Neural cell (in vitro differentiated cells): ENCODE data around the gene SIMC1. TPM values are rescaled to one million over a fixed set of nuclear protein-coding genes. Genes with fewer than 3 reads are reported as not detected.
"Not testable (repeated sequence)": the region's sequence is repeated elsewhere in the genome, so short reads cannot be mapped to it uniquely, and the experiment has no call there.

Experiments
- H2AFZ ChIP-seq: fragments of 200-600, 300-800 bp; sonication (generic), shearing (Covaris generic); 2 replicates; pipeline ENCODE4 v1.6.0; 2014; ENCODE audit warnings: low read depth, mild to moderate bottlenecking, antibody characterized with exemption, low read length, moderate library complexity
- H3F3A ChIP-seq: fragments of 200-600 bp; shearing (Covaris generic); 2 replicates; pipeline ENCODE4 v1.6.1; 2016; ENCODE audit warnings: mild to moderate bottlenecking, moderate library complexity, mixed read lengths, antibody characterized with exemption, low read length; ENCODE audit not compliant: insufficient read depth, poor library complexity, severe bottlenecking
- H3K27ac ChIP-seq: fragments of 200-600, 300-800 bp; sonication (generic), shearing (Covaris generic); 2 replicates; pipeline ENCODE4 v1.5.1; 2014; ENCODE audit warnings: mild to moderate bottlenecking, low read length, moderate library complexity
- H3K27me3 ChIP-seq: fragments of 300-800, 200-600 bp; sonication (generic), shearing (Covaris generic); 2 replicates; pipeline ENCODE4 v1.6.0; 2014; ENCODE audit warnings: mild to moderate bottlenecking, low read depth, low read length, moderate library complexity; ENCODE audit not compliant: insufficient read depth
- H3K36me3 ChIP-seq: fragments of 300-800, 200-600 bp; sonication (generic), shearing (Covaris generic); 2 replicates; pipeline ENCODE4 v1.5.1; 2014; ENCODE audit warnings: mild to moderate bottlenecking, antibody characterized with exemption, low read length, moderate library complexity; ENCODE audit not compliant: insufficient read depth
- H3K4me2 ChIP-seq: fragments of 300-800, 200-600 bp; sonication (generic), shearing (Covaris generic); 2 replicates; pipeline ENCODE4 v1.6.0; 2014; ENCODE audit warnings: mild to moderate bottlenecking, low read length
- H3K4me3 ChIP-seq: fragments of 300-800, 200-600 bp; sonication (generic), shearing (Covaris generic); 2 replicates; pipeline ENCODE4 v1.5.1; 2014; ENCODE audit warnings: mild to moderate bottlenecking, low read length, moderate library complexity
- H3K79me2 ChIP-seq: fragments of 200-600 bp; shearing (Covaris generic); replicated peaks from 2 replicates; pipeline ENCODE4 v1.6.0; 2014; ENCODE audit warnings: mild to moderate bottlenecking, low read length, moderate library complexity; ENCODE audit not compliant: insufficient read depth
- H3K9ac ChIP-seq: fragments of 300-800, 200-600 bp; sonication (generic), shearing (Covaris generic); 2 replicates; pipeline ENCODE4 v1.6.1; 2016; ENCODE audit warnings: mild to moderate bottlenecking, low read length, mixed read lengths
- H3K9me2 ChIP-seq: fragments of 200-600 bp; shearing (Covaris generic); 2 replicates; pipeline ENCODE4 v1.6.1; 2016; ENCODE audit warnings: mild to moderate bottlenecking, low read length, mixed read lengths; ENCODE audit not compliant: insufficient read depth
- H3K9me3 ChIP-seq: fragments of 200-600, 300-800 bp; sonication (generic), shearing (Covaris generic); 2 replicates; pipeline ENCODE4 v1.6.1; 2016; ENCODE audit warnings: mild to moderate bottlenecking, mixed run types, low read length, moderate library complexity, mixed read lengths
- H4K20me1 ChIP-seq: fragments of 200-600 bp; shearing (Covaris generic); 2 replicates; pipeline ENCODE4 v1.6.1; 2016; ENCODE audit warnings: mild to moderate bottlenecking, mixed run types; ENCODE audit not compliant: insufficient read depth
- polyA plus RNA-seq: library from polyadenylated mRNA; depleted of rRNA; stranded (reverse); fragments of >200 nt; gene quantifications from 2 replicates; pipeline ENCODE4 v1.2.3, GENCODE V29; 2014

The SIMC1 gene
- polyA plus RNA-seq, 1 donor from 2014 or later: 20.7 TPM

DNA sequence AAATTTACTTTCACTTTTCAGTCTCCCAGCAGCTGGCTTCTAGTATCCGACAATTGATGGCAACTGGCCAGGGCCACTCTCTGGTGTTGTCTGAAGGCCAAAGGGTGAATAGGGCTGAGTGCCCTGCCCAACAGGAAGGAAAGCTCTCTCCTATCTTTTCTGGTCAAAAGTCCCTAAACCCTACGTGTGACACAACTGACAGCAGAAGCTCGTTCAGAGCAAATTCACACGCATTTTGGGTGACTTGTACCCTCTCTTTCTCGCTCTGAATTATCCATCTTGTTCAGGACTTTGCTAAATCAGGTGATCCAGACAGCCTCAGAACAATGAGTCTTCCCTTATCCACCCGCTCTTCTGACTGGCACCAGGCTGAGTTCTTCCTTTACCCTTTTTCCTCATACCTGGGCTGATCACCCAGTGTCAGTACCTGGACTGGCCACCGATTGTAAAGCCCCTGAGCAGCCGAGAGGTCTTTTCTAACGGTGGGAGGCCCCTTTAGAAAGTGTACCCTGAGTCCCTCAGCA, 21.8 kb upstream of the SIMC1 start:
- not testable (repeated sequence) for H3K9me2 ChIP-seq, H4K20me1 ChIP-seq, H3K9ac ChIP-seq, H3K27me3 ChIP-seq, H3K4me3 ChIP-seq, H3K27ac ChIP-seq, H3F3A ChIP-seq, H3K36me3 ChIP-seq, H3K9me3 ChIP-seq, H3K4me2 ChIP-seq, H3K79me2 ChIP-seq, H2AFZ ChIP-seq

DNA sequence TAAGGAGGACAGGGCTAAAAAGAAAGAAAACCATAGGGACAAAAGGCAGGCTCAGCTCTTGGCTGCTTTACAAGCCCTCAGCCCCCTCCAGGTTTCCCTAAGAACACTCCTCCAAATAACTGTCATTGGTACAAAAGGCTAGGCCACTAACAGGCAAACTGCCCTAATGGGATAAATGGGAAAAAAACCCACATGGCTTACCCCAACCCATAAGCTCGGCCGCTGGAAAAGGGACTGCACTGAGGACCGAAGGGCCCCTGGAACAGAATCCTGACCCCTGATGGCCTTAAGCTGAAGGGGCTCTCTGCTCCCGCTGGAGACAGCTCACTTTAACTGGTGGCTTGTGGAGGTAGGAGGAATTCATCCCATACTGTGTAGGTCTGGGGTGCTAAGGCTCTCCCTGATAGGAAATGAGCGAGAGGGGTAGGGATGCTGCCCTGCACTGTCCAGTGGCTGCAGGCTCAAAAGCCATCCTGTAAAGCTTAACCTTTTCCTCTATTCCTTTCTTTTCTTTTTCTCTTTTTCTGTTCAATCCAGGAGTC, 21.0 kb upstream of the SIMC1 start:
- H3K79me2 ChIP-seq, H3K27ac ChIP-seq, H3F3A ChIP-seq, H3K4me2 ChIP-seq, H3K9me2 ChIP-seq, H3K27me3 ChIP-seq, H3K9ac ChIP-seq, H3K9me3 ChIP-seq, H3K36me3 ChIP-seq, H3K4me3 ChIP-seq, H4K20me1 ChIP-seq, H2AFZ ChIP-seq: not testable (repeated sequence)

DNA sequence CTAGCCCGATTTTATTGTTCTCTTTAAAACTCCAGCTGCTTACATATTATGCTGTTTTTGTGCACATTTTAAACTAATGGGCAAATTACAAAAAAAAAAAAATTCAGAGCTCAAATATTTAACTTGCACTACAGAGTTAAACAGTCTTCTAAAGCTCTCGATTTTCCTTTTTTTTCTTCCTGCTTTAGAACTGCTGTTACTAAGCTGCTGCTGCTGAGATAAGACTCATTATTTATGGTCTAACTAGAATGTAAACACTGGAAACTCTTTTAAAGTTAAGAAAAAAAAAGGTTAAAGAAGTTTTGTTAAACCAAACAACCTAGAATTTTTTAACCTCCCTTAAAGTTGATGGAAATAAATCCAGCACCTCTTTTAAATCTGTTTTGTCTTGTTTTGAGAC, 20.5 kb upstream of the SIMC1 start:
- not testable (repeated sequence) for H4K20me1 ChIP-seq, H3K79me2 ChIP-seq, H3K27me3 ChIP-seq, H2AFZ ChIP-seq, H3K36me3 ChIP-seq, H3K4me2 ChIP-seq, H3K27ac ChIP-seq, H3K4me3 ChIP-seq, H3K9me2 ChIP-seq, H3K9ac ChIP-seq, H3F3A ChIP-seq, H3K9me3 ChIP-seq

DNA sequence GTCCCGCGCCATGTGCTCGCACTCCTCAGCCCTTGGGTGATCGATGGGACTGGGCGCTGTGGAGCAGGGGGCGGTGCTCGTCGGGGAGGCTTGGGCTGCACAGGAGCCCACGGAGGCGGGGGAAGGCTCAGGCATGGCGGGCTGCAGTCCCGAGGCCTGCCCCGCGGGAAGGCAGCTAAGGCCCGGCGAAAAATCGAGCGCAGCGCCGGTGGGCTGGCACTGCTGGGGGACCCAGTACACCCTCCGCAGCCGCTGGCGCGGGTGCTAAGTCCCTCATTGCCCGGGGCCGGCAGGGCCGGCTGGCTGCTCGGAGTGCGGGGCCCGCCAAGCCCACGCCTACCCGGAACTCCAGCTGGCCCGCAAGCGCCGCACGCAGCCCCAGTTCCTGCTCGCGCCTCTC, 16.2 kb upstream of the SIMC1 start:
- not testable (repeated sequence) for H3F3A ChIP-seq, H4K20me1 ChIP-seq, H3K4me2 ChIP-seq, H3K79me2 ChIP-seq, H3K9me2 ChIP-seq, H3K9ac ChIP-seq, H3K27ac ChIP-seq, H3K4me3 ChIP-seq, H3K9me3 ChIP-seq, H2AFZ ChIP-seq, H3K27me3 ChIP-seq, H3K36me3 ChIP-seq

DNA sequence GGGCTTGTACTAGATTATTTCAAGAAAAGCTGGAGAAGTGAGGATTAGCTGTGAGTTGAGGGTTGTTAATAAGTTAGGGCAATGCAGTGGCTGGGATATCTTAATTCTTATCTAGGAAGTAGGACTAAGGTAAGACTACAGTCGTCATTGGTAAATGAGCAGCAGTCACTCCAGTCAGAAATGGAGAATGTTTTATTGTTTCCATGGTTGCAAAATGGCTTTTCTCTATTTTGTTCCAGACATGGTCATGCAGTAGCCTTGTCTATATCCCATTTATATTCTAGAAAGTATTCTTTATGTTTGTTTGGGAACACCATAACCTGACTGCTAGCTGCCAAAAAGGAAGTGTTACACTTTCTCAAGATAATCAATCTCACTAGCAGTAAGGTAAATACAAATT, 9.9 kb upstream of the SIMC1 start:
- H2AFZ ChIP-seq, H3F3A ChIP-seq, H3K9me3 ChIP-seq, H3K27me3 ChIP-seq, H4K20me1 ChIP-seq, H3K9ac ChIP-seq, H3K27ac ChIP-seq, H3K9me2 ChIP-seq, H3K79me2 ChIP-seq, H3K4me2 ChIP-seq, H3K36me3 ChIP-seq, H3K4me3 ChIP-seq: not testable (repeated sequence)

DNA sequence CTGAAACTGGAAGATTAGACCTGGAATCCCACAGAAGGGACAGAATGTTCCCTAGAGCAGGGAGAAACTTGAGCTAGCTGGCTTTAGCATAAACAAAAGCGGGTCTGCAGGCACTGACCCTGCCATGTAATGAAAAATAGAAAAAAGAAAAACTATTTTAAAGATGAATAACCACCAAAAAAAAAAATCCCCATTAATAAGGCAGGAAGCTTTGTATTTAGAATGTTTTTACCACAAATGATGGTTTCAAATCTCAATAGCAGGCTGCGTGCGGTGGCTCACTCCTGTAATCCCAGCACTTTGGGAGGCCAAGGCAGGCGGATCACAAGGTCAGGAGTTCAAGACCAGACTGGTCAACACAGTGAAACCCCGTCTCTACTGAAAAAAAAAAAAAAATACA, 5.0 kb upstream of the SIMC1 start:
- H4K20me1 ChIP-seq, H3K9me2 ChIP-seq, H3K27me3 ChIP-seq, H3K27ac ChIP-seq, H3K9me3 ChIP-seq, H3K9ac ChIP-seq, H3F3A ChIP-seq, H3K4me2 ChIP-seq, H3K79me2 ChIP-seq, H2AFZ ChIP-seq, H3K4me3 ChIP-seq, H3K36me3 ChIP-seq: not testable (repeated sequence)
